Loucy (cell line): ENCODE data around the gene TNIP1.

ENCODE experiments used
- CTCF ChIP-seq: fragments of 200-600 bp; sonication (generic); conservative IDR thresholded peaks from 2 replicates; pipeline ENCODE4 v1.5.1; 2014; ENCODE audit warnings: mild to moderate bottlenecking, antibody characterized with exemption, low read length
- EZH2phosphoT487 ChIP-seq: fragments of 200-600 bp; IDR thresholded peaks from 2 replicates; pipeline ENCODE4 v1.6.1; 2018; ENCODE audit warnings: antibody characterized with exemption, mild to moderate bottlenecking, moderate library complexity, borderline replicate concordance

GRCh38 chr5:151001436-151001835 is 79.4 kb downstream of the TNIP1 start:
- no peak for TF ChIP-seq CTCF
- TF ChIP-seq EZH2phosphoT487: no peak
